IPS-20b (cell line): ENCODE measurements around the gene LYSET.
"Not testable (repeated sequence)": the region's sequence is repeated elsewhere in the genome, so short reads cannot be mapped to it uniquely, and the experiment has no call there.

Experiments used
- H3K27ac ChIP-seq: one replicate; pipeline ENCODE4 v1.5.1; 2013; ENCODE audit warnings: low read length
- H3K27me3 ChIP-seq: 2 replicates; pipeline ENCODE4 v1.6.1; 2013; ENCODE audit warnings: mild to moderate bottlenecking, low read length, inconsistent platforms; ENCODE audit not compliant: insufficient read depth
- H3K36me3 ChIP-seq: 2 replicates; pipeline ENCODE4 v1.6.1; 2013; ENCODE audit warnings: low read depth, mild to moderate bottlenecking, inconsistent platforms, low read length, moderate library complexity; ENCODE audit not compliant: insufficient read depth
- H3K4me1 ChIP-seq: 2 replicates; pipeline ENCODE4 v1.6.1; 2013; ENCODE audit warnings: mild to moderate bottlenecking, control low read depth, inconsistent platforms, low read length, moderate library complexity; ENCODE audit not compliant: insufficient read depth
- H3K4me3 ChIP-seq: 2 replicates; pipeline ENCODE4 v1.5.1; 2013; ENCODE audit warnings: mild to moderate bottlenecking, low read length, inconsistent platforms
- H3K9ac ChIP-seq: 2 replicates; pipeline ENCODE4 v1.6.1; 2013; ENCODE audit warnings: low read depth, mild to moderate bottlenecking, inconsistent platforms, low read length, moderate library complexity
- H3K9me3 ChIP-seq: 2 replicates; pipeline ENCODE4 v1.6.1; 2013; ENCODE audit warnings: mild to moderate bottlenecking, low read depth, low read length, inconsistent platforms; ENCODE audit not compliant: insufficient read depth

LYSET gene

GRCh38 chr14:93184391-93185348, at the start of gene LYSET, which contains the start of gene MOAP1:
Gene LYSET, plus strand, starts transcription at chr14:93185317. Its CDS starts 89 bp downstream, at chr14:93185406.
Gene MOAP1, minus strand, starts transcription at chr14:93184897. Its CDS starts 655 bp downstream, at chr14:93184242.
- Histone ChIP-seq H3K4me3 (peak within 1 kb of the TSS; percentile 85), H3K4me1 (no peaks in the 10 kb centered on the region; the same call in 1 of the 2 replicates), H3K9me3 (no peaks in the 10 kb centered on the region), H3K27me3 (no peaks in the 10 kb centered on the region), H3K9ac (peak within 1 kb of the TSS; percentile 85; the same call in 1 of the 2 replicates), H3K27ac (peak within 1 kb of the TSS; percentile 62), H3K36me3 (peaks cover 31% of the 10 kb centered on the region)

GRCh38 chr14:93135399-93135798, 49.7 kb upstream of the LYSET start:
- H3K36me3 ChIP-seq, result no peaks in the 10 kb centered on the region
- no peak overlapping the region for H3K27ac ChIP-seq
- no peaks in the 10 kb centered on the region for H3K27me3 ChIP-seq
- no peak overlapping the region for H3K4me3 ChIP-seq
- no peaks in the 10 kb centered on the region for H3K4me1 ChIP-seq
- no peaks in the 10 kb centered on the region for H3K9me3 ChIP-seq
- H3K9ac ChIP-seq, result no peak overlapping the region

GRCh38 chr14:93136009-93136408, 49.1 kb upstream of the LYSET start:
- no peak overlapping the region for H3K27ac ChIP-seq
- no peak overlapping the region for H3K4me3 ChIP-seq
- H3K9ac ChIP-seq, result no peak overlapping the region
- H3K27me3 ChIP-seq, result no peaks in the 10 kb centered on the region
- no peaks in the 10 kb centered on the region for H3K9me3 ChIP-seq
- no peaks in the 10 kb centered on the region for H3K4me1 ChIP-seq
- H3K36me3 ChIP-seq, result no peaks in the 10 kb centered on the region

- not testable (repeated sequence) for H3K27ac ChIP-seq, H3K4me1 ChIP-seq, H3K27me3 ChIP-seq, H3K9ac ChIP-seq, H3K9me3 ChIP-seq, H3K4me3 ChIP-seq, H3K36me3 ChIP-seq
These were observed 48.6 kb upstream of the LYSET start for GRCh38 chr14:93136508-93136907.

- H3K4me3 ChIP-seq, result no peak overlapping the region
- no peaks in the 10 kb centered on the region for H3K27me3 ChIP-seq
- H3K27ac ChIP-seq, result no peak overlapping the region
- no peak overlapping the region for H3K9ac ChIP-seq
- H3K9me3 ChIP-seq, result no peaks in the 10 kb centered on the region
- no peaks in the 10 kb centered on the region for H3K4me1 ChIP-seq
- no peaks in the 10 kb centered on the region for H3K36me3 ChIP-seq
These were observed 47.3 kb upstream of the LYSET start for GRCh38 chr14:93137864-93138263.

- H3K27ac ChIP-seq, result no peak overlapping the region
These were observed 42.1 kb upstream of the LYSET start for GRCh38 chr14:93142854-93143652.

GRCh38 chr14:93146119-93146518, 39.0 kb upstream of the LYSET start:
- Histone ChIP-seq H3K9me3 (no peaks in the 10 kb centered on the region), H3K9ac (no peak overlapping the region), H3K4me3 (no peak overlapping the region), H3K36me3 (no peaks in the 10 kb centered on the region), H3K27ac (no peak overlapping the region), H3K27me3 (no peaks in the 10 kb centered on the region), H3K4me1 (no peaks in the 10 kb centered on the region; the same call in 1 of the 2 replicates)

More at GRCh38 chr14:93142854-93143652, 42.1 kb upstream of the LYSET start:
- no peaks in the 10 kb centered on the region for H3K27me3 ChIP-seq
- H3K9me3 ChIP-seq, result no peaks in the 10 kb centered on the region
- H3K4me1 ChIP-seq, result no peaks in the 10 kb centered on the region
- no peak overlapping the region for H3K4me3 ChIP-seq
- H3K36me3 ChIP-seq, result no peaks in the 10 kb centered on the region
- no peak overlapping the region for H3K9ac ChIP-seq

- H3K27me3 ChIP-seq, result no peaks in the 10 kb centered on the region
- H3K9ac ChIP-seq, result no peak overlapping the region
- no peaks in the 10 kb centered on the region for H3K36me3 ChIP-seq
- no peaks in the 10 kb centered on the region for H3K9me3 ChIP-seq
- no peak overlapping the region for H3K27ac ChIP-seq
- H3K4me1 ChIP-seq, result no peaks in the 10 kb centered on the region; the same call in 1 of the 2 replicates
- no peak overlapping the region for H3K4me3 ChIP-seq
These were observed 36.1 kb upstream of the LYSET start for GRCh38 chr14:93148979-93149378.

GRCh38 chr14:93150227-93151208, 34.6 kb upstream of the LYSET start:
- Histone ChIP-seq H3K9ac (no peak overlapping the region), H3K9me3 (no peaks in the 10 kb centered on the region), H3K27me3 (no peaks in the 10 kb centered on the region), H3K4me1 (no peaks in the 10 kb centered on the region; the same call in 1 of the 2 replicates), H3K36me3 (no peaks in the 10 kb centered on the region), H3K4me3 (no peak overlapping the region), H3K27ac (no peak overlapping the region)

- no peaks in the 10 kb centered on the region for H3K9me3 ChIP-seq
- no peaks in the 10 kb centered on the region; the same call in 1 of the 2 replicates for H3K4me1 ChIP-seq
- no peaks in the 10 kb centered on the region for H3K27me3 ChIP-seq
- no peak overlapping the region for H3K4me3 ChIP-seq
- H3K27ac ChIP-seq, result no peak overlapping the region
- H3K36me3 ChIP-seq, result no peaks in the 10 kb centered on the region
- H3K9ac ChIP-seq, result no peak overlapping the region
These were observed 32.0 kb upstream of the LYSET start for GRCh38 chr14:93153121-93153520.

- Histone ChIP-seq H3K4me3 (no peak overlapping the region), H3K27me3 (no peaks in the 10 kb centered on the region), H3K9me3 (no peaks in the 10 kb centered on the region), H3K4me1 (peaks cover 4% of the 10 kb centered on the region; the same call in 1 of the 2 replicates), H3K36me3 (no peaks in the 10 kb centered on the region), H3K9ac (no peak overlapping the region), H3K27ac (no peak overlapping the region)
These were observed 29.4 kb upstream of the LYSET start for GRCh38 chr14:93155667-93156066.
